ENCODE data around the gene SAE1.

SAE1 gene

DNA sequence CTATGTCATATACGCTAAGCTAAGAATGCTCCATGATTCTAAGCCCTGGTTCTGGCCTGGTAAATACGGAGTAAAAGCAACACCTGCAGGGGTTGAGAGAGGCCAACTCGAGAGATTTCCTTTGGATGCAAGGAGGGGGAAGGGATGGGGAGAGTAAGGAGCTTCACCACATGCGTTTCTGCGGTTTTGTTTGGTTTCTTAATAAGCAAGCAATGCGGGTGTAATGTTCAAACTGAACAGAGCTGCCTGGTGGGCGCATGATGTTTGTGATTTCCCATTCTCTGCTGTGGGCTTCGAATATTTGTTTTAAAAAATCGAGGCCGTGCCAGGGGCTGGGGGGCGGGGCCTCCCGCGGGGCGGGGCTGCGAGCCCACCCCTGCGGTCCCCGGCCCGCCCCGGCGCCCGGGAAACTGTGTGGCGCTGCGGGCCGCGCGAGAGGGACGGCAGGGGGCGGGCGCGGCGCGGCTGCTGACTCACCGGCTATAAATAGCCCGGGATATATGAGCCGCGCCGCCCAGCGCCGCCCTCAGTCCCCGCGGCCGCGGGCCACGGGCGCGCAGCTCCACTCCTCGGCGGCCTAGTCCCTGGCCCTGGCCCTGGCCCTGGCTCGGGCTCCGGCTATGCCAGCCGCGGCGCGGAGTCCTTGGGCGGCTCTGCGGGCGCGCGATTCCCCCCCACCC lies 95.3 kb downstream of the SAE1 start:
- DNase-seq = peak; percentile 89 to 92

GRCh38 chr19:47226426-47227351 lies 96.1 kb downstream of the SAE1 start:
- peak; percentile 80 to 81 for DNase-seq

- peak; percentile 70 for DNase-seq
Measured at GRCh38 chr19:47227352-47228167, 96.9 kb downstream of the SAE1 start.

- peak; percentile 57 to 60 for DNase-seq
Measured at GRCh38 chr19:47228168-47228936, 97.7 kb downstream of the SAE1 start.

- peak; percentile 56 to 70 for DNase-seq
Measured at GRCh38 chr19:47228937-47229675, 98.5 kb downstream of the SAE1 start.

DNA sequence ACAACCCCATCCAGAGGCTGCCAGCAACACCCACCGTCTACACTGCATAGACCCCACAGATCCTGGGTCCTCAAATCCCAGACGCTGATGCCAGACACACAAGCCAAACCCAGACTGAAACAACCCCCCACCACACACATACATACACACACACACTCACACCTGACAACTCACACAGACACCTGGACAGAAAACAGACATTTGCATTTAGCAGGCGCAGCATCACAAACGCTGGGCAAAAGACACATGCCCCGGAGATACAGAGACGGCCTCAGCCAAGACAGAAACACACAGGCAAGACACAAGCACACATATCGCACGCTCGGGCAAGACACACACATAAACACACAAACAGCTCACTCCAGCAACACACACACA lies 99.0 kb downstream of the SAE1 start:
- DNase-seq = peak in 1 of 2 donors; percentile 31

DNA sequence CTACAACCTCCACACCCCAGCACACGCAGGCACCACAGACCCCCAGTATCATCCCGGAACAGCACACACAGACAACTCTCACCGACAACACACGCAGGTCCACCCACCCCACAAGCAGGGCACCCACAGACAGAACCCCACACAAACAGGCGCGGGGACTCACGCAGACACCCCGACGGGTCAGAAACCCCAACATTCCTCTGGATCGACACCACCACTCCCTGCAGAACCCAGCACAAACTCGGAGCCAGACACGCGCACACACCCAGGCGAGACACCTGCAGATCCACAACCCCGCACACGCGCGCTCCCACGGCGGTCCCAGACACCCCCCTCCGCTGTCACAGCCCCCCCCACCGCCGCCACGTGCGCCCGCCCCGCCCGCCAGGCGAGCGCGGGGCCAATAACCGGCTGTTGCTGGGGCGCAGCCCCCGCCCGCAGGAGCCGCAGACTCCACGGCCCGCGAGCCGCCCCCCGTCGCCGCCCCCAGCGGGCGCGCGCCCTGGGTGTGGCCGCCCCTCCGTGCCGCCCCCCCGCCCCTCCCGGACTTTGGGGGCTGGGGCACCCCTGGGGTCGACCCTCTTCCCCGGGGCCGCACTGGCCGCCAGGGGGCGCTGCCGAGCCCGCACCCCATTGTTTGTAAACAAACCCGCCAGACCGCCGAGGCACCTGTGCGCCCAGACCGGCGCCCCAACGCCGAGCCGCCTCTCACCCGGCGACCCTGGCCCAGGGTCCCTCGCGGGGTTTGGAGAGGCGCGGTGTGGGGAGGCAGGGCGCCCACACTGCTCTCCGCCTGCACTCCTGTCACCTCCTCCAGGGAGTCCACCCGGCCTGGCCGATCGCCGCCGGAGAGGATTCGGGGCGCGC lies 99.7 kb downstream of the SAE1 start:
- peak; percentile 85 to 90 for DNase-seq

- DNase-seq = no peak
Measured at GRCh38 chr19:47230921-47231214, 100.2 kb downstream of the SAE1 start, which contains the start of gene BBC3. TSS of gene BBC3 (minus strand) at chr19:47231199. CDS start at chr19:47228431, 2,768 bp downstream.

- peak; percentile 93 to 94 for DNase-seq
Measured at GRCh38 chr19:47231215-47232054, 100.8 kb downstream of the SAE1 start.

DNA sequence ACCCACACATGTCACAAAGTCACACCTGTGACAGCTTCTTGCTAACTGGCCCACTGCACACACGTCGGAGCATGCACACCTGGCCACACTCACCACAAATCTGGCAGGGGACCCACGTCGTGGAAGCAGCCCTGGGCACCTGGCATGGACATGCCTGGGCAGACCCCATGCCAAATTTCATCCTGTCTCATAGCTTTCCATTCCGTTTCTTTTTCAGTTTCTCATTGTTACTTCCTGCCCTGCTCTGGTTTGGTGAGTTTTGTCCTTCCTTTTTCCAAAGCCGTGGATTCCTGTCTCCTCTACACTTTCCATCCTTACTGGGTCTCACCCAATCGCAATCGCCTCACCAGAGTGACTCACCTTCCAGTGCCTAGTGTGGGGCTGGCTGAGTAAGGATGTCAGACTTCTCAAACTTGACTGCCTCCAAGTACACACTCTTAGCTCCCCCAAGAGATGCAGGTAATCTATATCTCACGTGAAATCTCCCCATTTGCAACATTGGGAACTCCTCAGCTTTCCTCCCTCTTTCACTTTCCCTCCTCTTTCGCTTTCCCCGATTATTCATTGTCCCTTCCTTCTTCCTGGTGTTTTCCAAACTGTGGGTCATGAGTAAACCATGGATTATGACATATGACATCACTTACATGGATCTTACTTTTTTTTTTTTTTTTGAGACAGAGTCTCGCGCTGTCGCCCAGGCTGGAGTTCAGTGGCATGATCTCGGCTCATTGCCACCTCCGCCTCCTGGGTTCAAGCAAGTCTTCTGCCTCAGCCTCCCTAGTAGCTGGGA lies 102.0 kb downstream of the SAE1 start:
- DNase-seq = no peak

GRCh38 chr19:47236072-47236675 lies 105.5 kb downstream of the SAE1 start:
- no peak for DNase-seq

DNA sequence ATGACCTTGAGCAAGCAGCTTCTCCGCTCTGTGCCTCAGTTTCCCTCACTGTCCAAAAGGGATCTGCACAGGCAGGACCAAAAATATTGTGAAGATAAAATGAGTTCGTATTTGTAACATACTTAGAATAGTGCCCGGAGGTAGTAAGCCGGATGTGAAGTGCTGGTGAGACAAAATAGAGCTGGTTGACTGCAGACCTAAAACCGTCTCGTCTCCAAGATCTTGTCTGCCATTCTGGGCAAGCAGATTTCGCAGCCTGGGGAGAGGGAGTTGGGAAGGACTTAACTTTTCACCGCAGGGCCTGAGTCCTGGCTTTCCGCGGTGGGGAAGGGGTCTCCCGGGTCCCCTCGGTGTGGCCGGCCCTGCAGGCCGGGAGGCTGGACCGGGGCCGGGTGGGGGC lies 108.5 kb downstream of the SAE1 start:
- DNase-seq = peak in 1 of 2 donors; percentile 42

GRCh38 chr19:47239610-47240296 lies 109.1 kb downstream of the SAE1 start:
- DNase-seq = peak; percentile 79 to 88

- no peak for DNase-seq
Measured at GRCh38 chr19:47240556-47240955, 109.9 kb downstream of the SAE1 start.

GRCh38 chr19:47240996-47241918 lies 110.6 kb downstream of the SAE1 start:
- peak; percentile 91 to 93 for DNase-seq

- peak in 1 of 2 donors; percentile 37 for DNase-seq
Measured at GRCh38 chr19:47241919-47242577, 111.4 kb downstream of the SAE1 start.
